Stimulated activated naive CD8-positive, alpha-beta T cell treated with anti-CD3 and anti-CD28 coated beads, Interleukin-15, Interleukin-2, amounts not matched to agents 100 U/mL and 50 U/mL, for 24 hours (primary cell): Measurements from ENCODE around the gene ZBTB8A.
"Not testable (repeated sequence)": the region's sequence is repeated elsewhere in the genome, so short reads cannot be mapped to it uniquely, and the experiment has no call there.

Experiments
- ATAC-seq: fragments of 150-1000 bp; cut with Tn5 transposase; one replicate; pipeline ENCODE4 v1.10.0; 2021
- DNase-seq: peaks from one replicate; pipeline ENCODE4 v3.0.0; 2021

Gene ZBTB8A

GRCh38 chr1:32619701-32620485, 80.7 kb downstream of the ZBTB8A start:
- ATAC-seq, result peak; percentile 24
- DNase-seq, result no peak

GRCh38 chr1:32622205-32622604, 83.0 kb downstream of the ZBTB8A start:
- ATAC-seq, result no peak
- no peak for DNase-seq

- ATAC-seq (peak; percentile 86), DNase-seq (peak; percentile 24)
These were observed 83.8 kb downstream of the ZBTB8A start for GRCh38 chr1:32622806-32623681.

GRCh38 chr1:32623775-32624174, 84.5 kb downstream of the ZBTB8A start:
- DNase-seq, result peak; percentile 63
- ATAC-seq, result peak; percentile 75

GRCh38 chr1:32626176-32626575, 86.9 kb downstream of the ZBTB8A start:
- no peak for DNase-seq
- ATAC-seq, result no peak

- ATAC-seq (no peak), DNase-seq (no peak)
These were observed 88.5 kb downstream of the ZBTB8A start for GRCh38 chr1:32627596-32628162.

GRCh38 chr1:32630173-32630572, 90.9 kb downstream of the ZBTB8A start:
- not testable (repeated sequence) for DNase-seq, ATAC-seq

- no peak for DNase-seq
- no peak for ATAC-seq
These were observed 93.6 kb downstream of the ZBTB8A start for GRCh38 chr1:32632829-32633228.

GRCh38 chr1:32635508-32636277, 96.5 kb downstream of the ZBTB8A start:
- no peak for ATAC-seq

GRCh38 chr1:32636914-32637645, 97.9 kb downstream of the ZBTB8A start:
- DNase-seq (no peak), ATAC-seq (no peak)

More at GRCh38 chr1:32635508-32636277, 96.5 kb downstream of the ZBTB8A start:
- DNase-seq, result no peak

- DNase-seq, result no peak
- no peak for ATAC-seq
These were observed 100.4 kb downstream of the ZBTB8A start for GRCh38 chr1:32639489-32640075.

- not testable (repeated sequence) for ATAC-seq
These were observed 103.1 kb downstream of the ZBTB8A start for GRCh38 chr1:32642292-32642827.

GRCh38 chr1:32644426-32644825, 105.2 kb downstream of the ZBTB8A start:
- no peak for DNase-seq
- no peak for ATAC-seq

More at GRCh38 chr1:32642292-32642827, 103.1 kb downstream of the ZBTB8A start:
- not testable (repeated sequence) for DNase-seq

- no peak for DNase-seq
- ATAC-seq, result no peak
These were observed 108.3 kb downstream of the ZBTB8A start for GRCh38 chr1:32647308-32648134.

- peak; percentile 87 for DNase-seq
- ATAC-seq, result peak; percentile 81
These were observed 111.1 kb downstream of the ZBTB8A start, which contains the start of gene ZBTB8OS for GRCh38 chr1:32650248-32650751. TSS of gene ZBTB8OS (minus strand) at chr1:32650550. CDS start at chr1:32650529, 21 bp downstream.

- ATAC-seq (peak; percentile 95), DNase-seq (peak; percentile 99)
These were observed 111.7 kb downstream of the ZBTB8A start, which contains the start of gene RBBP4 for GRCh38 chr1:32650752-32651460. TSS of gene RBBP4 (plus strand) at chr1:32651208. CDS start at chr1:32651307, 99 bp downstream.

GRCh38 chr1:32651461-32652073, 112.3 kb downstream of the ZBTB8A start:
- ATAC-seq, result no peak
- DNase-seq, result no peak
